M059J (cell line): ENCODE data around the gene COL8A1. TPM values are rescaled to one million over a fixed set of nuclear protein-coding genes. Genes with fewer than 3 reads are reported as not detected.
"Not testable (repeated sequence)": the region's sequence is repeated elsewhere in the genome, so short reads cannot be mapped to it uniquely, and the experiment has no call there.

Experiments used
- DNase-seq: peaks from one replicate; pipeline ENCODE4 v3.0.0-alpha.2; 2012; ENCODE audit warnings: low read depth
- total RNA-seq: library from RNA; depleted of rRNA; stranded (reverse); fragments of >200 nt; shearing (Covaris generic); gene quantifications from 2 replicates; pipeline ENCODE4 v1.2.3, GENCODE V29; 2014; rRNA removed

COL8A1 gene
- total RNA-seq, result 225 and 349 TPM in 2 replicates

DNA sequence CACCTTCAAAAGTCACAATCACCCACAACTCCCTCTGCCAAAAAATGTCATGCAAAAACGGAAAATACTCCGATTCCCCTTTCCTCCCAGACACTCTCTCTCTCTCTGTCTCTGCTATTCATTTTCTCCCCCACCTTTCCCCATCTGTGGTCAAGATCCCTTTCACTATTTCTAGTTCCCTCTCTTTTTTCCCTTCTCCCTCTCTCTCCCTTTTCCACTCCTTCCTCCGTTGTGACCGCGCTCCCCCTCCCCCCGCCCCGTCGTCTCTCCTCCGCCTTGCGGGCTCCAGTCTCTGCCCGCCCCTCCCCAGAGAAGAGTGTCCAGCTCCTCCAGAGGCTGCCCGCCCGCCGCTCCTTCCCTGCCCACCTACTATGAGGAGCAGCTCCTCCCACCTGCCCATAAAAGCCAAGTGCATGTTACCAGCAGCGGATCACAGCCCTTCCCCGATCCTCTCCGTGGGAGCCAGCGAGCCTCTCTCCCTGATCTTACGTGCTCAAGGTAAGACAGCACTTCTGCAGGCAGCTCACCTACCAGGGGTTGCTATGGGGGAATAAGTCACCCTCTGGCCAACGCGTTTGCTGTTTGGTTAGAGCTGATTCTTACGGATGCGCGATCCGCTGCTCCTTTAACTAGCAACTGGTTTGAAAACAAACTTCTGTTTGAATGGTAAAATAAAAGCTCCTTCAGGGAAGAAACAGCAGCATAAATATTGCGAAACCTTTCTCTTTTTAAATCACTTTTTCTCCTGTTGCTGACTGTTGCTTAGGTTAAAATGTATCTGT, at the start of gene COL8A1:
Gene COL8A1, plus strand, starts transcription at position 428 of the 782 bp plus-strand sequence. CDS start 152,089 bp downstream, outside the sequence.
- DNase-seq, result peak; percentile 94

DNA sequence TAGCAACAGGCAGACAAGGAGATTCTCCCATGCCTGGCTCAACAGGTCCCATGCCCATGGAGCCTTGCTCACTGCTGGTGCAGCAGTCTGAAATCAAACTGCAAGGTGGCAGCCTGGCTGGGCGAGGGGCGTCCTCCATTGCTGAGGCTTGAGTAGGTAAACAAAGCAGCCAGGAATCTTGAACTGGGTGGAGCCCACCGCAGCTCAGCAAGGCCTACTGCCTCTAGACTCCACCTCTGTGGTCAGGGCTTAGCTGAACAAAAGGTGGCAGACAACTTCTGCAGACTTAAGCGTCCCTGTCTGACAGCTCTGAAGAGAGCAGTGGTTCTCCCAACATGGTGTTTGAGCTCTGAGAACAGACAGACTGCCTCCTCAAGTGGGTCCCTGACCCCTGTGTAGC, 49.2 kb upstream of the COL8A1 start:
- not testable (repeated sequence) for DNase-seq

DNA sequence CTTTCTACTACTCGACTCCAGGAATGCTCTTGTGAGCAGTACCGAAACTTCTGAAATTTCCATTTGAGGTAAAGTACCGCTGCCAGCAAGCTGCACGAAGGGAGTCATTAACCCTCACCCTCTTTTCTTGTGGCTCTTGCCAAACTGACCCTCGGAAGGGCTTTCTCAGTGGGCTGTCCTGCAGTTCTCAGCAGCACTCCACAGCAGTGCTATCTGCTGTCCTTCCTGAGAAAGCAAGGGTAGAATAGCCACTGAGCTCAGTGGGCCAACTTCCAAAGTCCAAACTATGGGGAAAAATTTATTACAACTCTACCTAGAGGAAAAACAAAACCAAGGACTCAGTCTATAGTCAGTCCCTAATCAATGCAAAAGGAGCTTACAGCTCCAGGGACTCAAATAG, 38.5 kb upstream of the COL8A1 start:
- DNase-seq, result no peak

DNA sequence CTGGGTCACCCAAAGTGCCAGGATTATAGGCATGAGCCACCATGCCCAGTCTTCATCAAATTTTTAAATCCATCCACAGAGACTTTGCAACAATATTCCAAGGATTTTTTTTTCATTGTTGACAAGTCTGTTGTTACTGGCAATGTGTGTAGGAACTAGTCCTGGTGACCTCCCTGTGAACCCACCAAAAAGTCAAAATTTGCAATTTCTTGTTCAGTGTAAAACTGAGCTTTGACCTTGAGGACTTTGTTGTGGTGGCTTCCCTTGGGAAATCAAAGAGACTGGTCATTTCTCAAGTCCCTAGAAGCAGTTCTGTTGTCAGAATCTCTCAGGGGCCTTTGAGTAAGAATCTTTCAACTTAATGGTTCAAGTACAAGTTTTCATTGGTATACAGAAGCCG, 36.9 kb upstream of the COL8A1 start:
- DNase-seq, result no peak

DNA sequence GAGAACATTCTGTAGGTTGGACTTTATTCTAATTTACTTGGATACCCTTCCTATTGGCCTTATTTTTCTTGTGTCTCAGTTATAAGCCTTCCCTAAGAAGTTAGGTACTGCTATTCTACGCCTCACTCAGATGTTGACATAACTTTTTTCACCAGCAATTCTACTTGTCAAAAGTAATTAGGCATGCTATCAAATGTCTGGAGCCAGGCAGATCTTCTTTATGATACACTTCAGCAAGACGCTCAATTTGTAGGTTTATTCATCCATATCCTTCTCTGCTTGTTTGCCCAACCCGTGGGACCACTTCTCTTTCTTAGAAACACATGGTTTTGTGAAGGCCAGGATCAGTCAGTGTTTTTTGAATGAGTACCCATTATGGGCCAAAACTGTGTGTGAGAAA, 36.2 kb upstream of the COL8A1 start:
- no peak for DNase-seq

DNA sequence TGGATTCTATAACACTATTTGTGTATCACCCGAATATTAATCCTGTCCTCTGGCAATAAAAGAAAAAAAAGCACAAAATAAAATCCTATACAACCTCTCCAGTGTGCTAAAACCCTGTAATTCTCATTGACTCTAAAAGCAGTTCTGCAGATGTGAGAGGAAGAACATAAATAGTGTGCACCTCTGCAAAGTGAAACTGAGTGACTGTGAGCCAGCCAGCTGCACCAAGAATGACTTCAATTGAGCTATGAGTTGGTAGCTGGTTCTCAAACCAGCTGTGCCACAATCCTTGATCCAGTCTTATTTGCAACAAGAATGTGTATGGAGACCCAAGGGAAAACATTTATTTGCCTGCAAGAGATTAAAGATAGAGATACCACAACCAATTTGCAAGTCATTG, 31.2 kb upstream of the COL8A1 start:
- no peak for DNase-seq

DNA sequence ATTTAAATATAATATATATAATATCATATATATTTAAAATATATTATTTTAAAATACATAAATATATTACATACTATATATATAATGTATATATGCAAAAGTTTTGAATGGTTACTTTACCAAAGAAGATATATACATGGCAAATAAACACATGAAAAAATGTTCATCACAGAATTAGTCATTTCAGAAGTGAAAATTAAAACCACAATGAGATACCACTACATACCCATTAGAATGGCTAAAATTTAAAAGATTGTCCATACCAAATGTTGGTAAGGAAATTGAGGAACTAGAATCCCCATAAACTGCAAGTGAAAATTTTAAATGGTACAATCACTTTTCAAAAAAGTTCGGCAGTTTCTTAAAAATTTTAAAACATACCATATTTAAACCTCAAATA, 23.6 kb upstream of the COL8A1 start:
- DNase-seq, result no peak

DNA sequence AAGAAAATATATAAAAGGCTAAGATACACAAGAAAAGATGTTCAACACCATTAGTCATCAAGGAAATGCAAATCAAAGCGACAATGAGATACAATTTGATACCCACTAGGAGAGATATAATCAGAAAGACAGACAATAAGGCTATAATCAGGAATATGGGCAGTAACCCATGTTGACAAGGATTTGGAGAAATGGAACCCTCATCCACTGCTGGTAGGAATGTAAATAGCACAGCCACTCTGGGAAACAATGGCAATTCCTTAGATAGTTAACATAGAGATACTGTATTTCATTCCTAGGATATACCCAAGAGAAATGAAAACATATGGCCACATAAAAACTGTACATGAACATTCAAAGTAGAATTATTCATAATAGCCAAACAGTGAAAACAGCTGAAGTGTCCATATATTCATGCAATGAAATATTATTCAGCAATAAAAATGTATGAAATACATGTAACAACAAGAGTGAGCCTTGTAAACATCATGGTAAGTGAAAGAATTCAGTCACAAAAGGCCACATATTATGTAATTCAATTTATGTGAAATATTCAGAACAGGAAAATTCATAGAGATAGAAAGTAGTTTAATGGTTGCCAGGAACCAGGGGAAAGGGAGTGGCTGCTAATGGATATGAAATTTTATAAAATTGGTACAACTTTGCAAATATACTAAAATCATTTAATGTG, 18.2 kb upstream of the COL8A1 start:
- peak; percentile 37 for DNase-seq

DNA sequence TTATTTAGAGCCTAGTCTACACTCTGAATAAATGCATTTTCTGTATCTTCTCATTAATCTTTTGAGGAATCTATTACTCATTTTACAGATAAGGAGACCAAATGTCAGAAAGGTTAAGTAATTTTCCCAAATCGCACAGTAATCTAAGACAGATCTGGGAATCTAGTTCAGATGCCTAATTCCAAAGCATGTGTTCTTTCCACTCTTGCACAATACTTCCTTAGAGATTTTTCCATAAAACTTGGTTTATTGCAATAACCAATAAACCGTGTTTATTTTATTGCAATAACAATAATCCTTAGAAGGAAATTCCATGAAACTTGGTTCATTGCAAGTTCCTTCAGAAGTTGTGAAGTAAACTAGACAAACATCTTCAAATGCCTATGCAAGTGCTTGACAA, 17.4 kb upstream of the COL8A1 start:
- peak; percentile 58 for DNase-seq

DNA sequence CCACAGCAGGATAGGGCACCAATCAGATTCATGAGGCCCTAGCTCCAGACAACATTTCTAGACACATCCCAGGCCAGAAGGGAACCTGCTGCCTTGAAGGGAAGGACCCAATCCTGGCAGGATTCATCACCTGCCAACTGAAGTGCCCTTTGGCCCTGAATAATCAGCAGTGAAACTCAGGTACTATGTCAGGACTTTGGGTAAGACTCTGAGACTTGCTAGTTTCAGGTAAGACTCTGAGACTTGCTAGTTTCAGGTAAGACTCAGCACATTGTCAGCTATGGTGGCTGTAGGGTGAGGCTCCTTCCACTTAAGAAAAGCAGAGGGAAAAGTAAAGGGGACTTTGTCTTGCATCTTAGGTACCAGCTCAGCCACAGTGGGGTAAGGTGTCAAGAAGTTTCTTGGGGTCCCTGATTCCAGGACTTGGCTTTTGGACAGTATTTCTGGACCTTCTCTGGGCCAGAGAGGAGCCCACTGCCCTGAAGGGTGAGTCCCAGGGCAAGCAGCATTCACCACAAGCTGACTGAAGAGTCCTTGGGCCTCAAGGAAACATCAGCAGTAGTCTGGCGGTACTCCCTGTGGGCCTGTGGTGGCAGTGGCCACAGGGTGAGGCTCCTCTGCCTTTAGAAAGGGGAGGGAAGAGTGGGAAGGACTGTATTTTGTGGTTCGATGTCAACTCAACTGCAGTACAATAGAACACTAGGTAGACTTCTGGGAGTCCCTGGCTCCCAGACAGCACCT, 13.7 kb upstream of the COL8A1 start:
- peak; percentile 55 for DNase-seq

DNA sequence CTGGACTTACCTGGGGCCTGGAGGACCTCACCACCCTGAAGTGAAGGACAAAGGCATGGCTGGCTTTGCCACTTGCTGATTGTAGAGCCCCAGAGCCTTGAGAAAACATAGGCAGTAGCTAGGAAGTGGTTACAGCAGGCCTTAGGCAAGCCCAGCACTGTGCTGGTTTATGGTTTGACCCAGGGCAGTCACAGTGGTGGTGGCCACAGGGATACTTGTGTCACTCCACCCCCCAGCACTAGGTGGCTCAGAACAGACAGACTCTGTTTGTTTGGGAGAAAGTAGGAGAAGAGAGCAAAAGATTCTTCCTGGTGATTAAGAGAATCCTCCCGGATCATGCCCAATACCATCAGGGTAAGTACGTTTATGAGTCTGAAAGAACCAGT, 13.2 kb upstream of the COL8A1 start:
- peak; percentile 76 for DNase-seq

DNA sequence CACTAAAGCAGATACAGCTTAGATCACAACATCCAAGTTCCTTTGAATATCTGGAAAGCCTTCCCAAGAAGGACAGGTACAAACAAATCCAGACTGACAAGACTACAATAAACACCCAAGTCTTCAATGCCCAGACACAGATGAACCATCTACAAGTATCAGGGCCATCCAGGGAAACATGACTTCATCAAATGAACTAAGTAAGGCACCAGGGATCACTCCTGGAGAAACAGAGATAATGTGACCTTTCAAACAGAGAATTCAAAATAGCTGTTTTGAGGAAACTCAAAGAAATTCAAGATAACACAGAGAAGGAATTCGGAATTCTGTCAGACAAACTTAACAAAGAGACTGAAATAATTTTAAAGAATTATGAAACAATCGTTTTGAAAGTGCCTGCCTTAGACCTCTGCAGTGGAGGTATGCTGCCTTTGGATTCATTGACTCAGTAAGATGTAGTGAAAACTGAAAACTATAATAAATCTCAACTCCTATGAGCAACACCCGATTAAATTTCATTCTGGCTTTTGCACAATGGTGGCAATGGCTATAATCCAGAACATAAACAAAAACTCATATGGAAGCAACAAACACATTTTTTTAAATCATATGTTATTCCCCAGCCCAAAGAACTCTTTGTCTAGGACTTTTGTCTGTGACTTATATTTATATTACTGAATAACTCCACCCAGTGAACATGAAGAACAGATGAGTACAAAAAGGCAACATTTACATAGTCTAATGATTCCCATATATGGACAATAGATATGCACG, 12.6 kb upstream of the COL8A1 start:
- no peak for DNase-seq

DNA sequence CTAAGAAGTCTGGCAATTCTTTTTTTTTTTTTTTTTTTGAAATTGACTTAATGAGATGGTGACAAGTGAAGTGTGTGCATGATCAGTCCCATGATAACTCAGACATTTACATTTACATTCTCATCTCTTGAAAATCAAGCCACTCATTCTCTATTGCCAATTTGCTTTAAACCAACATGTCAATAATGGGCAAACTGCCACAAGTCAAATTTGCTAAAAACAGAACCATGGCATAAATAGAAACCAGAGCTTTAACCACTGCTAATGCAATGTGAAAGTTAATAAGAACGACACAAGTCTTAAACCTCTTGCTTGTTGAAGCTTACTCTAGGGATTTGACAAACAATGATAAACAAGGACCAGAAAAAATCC, 12.0 kb upstream of the COL8A1 start:
- no peak for DNase-seq

DNA sequence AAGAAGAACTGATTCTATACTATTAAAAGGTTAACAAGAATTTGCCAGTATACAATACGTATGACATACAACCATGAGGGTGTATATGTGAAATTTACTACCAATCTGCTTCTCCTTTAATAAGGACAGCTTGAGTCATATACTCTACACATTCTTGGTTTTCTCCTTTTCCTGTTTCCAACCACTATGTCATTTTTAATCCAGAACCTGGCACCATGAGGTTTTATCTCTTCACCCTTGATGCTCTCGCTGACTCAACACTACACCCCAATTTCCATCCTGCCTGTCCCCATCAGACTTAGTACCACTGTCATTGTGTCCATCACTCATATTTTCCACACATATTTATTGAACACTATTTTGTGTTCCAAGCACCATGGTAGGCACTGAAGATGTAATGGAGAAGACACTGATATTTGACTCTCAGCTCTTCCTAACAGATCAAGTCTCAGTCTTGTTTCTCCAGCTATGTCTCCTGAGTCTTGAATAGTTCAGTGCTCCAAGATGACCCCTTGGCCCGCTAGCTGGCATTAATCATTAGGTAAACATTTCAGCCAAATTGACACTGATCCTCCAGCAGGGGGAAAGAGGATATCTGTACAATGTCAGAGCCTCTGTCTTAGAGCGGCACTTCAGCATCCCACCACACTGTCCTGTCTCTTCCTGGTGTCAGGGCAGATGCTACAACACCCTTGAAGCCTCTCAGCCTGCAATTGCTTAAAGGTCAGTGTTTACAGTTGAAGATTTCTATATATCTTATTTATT, 11.2 kb upstream of the COL8A1 start:
- peak; percentile 68 for DNase-seq

DNA sequence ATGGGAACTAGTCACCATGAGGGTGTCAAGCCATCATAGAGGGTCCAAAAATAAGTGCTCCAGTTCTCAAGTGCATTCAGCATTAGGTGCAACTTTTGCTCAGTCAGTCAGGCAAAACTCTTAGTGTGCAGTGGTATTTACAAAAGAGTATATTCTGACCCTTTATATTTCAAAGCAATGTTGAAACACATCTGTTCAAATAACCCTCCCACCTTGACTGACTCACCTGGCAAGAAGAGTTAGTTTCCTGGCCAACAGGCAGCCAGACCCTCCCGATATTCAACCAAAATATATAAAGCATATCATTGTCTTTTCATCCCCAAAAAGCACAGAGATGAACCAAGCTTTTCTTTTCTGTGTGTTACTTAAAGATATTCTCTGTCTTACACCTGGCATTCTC, 7.6 kb upstream of the COL8A1 start:
- no peak for DNase-seq

DNA sequence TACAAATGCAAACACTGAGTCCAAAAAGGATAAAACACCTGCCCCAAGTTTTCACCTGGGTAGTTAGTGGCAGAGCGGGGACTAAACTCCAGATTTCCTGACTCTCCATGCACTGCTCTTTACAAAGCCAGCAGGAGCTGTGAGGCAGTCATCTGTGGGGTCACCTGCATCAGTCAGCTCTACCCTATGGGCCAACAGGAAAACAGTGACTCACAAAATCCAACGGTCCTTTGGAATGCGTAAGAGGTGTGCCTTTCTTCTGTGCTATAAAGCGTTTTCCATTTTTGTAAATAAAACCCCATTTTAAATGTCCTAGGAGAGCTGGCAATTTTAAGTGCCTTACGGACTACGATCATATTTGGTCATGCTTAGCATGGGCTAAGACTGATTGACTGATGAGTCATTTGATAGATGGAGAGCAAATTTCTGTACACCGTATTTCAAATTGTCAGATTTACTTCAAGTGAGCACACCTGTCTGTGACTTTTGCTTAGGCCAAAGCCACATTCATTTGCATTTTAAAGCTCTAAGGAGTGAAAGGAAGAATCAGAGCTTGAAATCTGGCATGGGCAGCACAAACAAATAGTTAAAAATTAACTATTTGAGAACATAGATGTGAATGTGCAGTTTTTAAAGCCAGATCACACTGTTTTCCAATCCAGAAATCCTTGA, 4.4 kb upstream of the COL8A1 start:
- peak; percentile 91 for DNase-seq

DNA sequence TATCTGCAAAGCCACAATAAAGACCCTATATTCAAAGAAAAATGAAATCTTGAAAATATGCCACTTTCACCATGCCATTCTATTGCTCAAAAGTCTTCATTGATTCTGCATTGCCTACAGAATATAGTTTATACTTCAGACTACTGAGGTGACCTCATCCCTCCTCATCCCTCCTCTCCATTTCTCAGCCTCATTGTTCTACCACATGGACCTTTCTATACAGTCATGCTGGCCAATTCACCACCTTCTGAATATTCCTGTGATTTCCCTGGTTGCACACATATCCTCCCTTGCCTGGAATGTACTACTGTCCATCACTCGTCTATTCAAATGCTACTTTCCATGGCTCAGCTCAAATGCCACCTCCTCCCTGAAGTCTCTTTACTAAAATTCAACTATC, 3.5 kb upstream of the COL8A1 start:
- peak; percentile 67 for DNase-seq

DNA sequence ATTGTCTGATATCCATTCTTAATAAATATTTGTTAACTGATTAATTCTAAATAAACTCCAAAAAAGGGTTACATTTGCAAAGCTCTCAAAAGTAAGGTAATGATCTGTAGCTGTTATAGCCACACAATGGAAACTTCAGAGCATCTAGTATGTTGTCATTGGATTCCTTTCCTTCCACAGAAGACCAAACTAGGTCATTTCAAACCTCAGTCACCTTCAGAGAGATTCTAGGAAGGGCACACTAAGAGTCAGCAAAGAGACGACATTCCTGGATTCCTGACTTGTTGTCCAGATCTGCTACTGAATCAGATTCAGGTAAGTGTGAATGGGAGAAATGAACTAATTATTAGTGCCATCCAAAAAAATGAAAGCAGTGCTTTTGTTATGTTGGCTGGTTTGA, 3.0 kb upstream of the COL8A1 start:
- DNase-seq, result peak; percentile 60

DNA sequence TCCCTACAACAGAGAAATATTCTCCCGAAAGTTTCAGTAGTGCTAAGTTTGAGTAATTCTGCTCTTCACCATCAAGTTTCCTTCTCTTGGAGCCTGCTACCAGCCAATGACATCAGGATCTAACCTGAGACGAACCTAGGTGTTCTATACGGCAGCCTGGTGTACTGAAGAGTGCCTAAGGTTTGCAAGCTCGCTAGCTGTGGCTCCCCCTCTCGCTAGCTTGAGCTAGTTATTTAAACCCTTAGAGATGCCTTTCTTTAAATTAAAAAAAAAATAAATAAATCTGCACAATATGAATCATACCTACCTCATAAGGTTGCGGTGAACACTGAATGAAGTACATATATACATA, 1.4 kb upstream of the COL8A1 start:
- peak; percentile 85 for DNase-seq

DNA sequence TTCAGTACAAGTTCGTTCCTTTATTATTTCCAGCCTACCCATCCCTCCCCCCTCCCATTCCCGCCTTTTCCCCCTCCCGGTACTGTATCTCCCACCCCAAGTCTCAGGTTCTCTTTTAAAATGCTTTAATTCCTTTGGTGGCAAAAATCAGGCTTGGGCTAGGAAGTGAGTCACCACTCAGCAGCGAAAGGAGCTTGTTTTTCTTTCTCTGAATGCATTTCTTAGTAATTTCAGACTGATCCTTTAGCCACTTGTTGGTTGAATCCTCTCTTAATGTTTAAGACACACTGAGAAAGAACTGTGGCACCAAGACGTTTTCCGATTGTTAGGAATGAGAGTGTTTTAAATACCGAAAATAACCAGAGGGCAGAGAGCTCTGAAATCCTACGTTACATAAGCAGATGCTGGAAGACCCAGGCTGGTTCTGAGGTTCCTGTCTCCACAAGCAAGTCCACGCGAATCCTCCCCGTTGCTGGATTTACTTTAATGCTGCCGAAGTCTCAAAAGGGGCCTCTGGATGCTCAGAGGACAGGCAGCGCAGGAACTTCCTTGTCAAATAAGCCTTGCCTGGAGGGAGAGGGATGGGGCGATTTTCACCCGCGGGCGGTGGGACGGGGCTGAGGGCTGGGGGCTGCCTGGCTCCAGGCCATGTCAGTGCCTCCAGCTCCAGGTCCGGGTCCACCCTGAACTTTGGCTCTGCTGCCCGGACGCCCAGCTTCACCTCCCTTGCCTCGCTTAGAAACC, 854 bp upstream of the COL8A1 start:
- peak; percentile 94 for DNase-seq
